Measurements from ENCODE around the gene ANKS1A. TPM values are rescaled to one million over a fixed set of nuclear protein-coding genes. Genes with fewer than 3 reads are reported as not detected.
"Not testable (repeated sequence)": the region's sequence is repeated elsewhere in the genome, so short reads cannot be mapped to it uniquely, and the experiment has no call there.

The ANKS1A gene
- total RNA-seq, 1 donor from 2014 or later, result 7.3 TPM

GRCh38 chr6:34987506-34987905, 98.5 kb downstream of the ANKS1A start:
- intact Hi-C loops (cut with micrococcal nuclease), result loop anchor here (2.0 kb wide), 1 partner anchor 153 kb away; the partner anchor contains the start of gene TCP11

GRCh38 chr6:34990971-34991560, 102.0 kb downstream of the ANKS1A start:
- Mint-ChIP-seq H3K4me3 (no peak overlapping the region), H3K4me1 (no peaks in the 10 kb centered on the region), H3K27me3 (no peaks in the 10 kb centered on the region), H3K36me3 (ENCODE audit: low read depth) (peaks cover 4% of the 10 kb centered on the region), H3K27ac (no peak overlapping the region), H3K9me3 (no peaks in the 10 kb centered on the region)
- DNase-seq, result no peak
- intact Hi-C loops (cut with micrococcal nuclease), result no loop called here

More at GRCh38 chr6:34987506-34987905, 98.5 kb downstream of the ANKS1A start:
- Mint-ChIP-seq H3K27me3 (no peaks in the 10 kb centered on the region), H3K4me1 (no peaks in the 10 kb centered on the region), H3K4me3 (no peak overlapping the region), H3K9me3 (no peaks in the 10 kb centered on the region), H3K27ac (no peak overlapping the region), H3K36me3 (ENCODE audit: low read depth) (peaks cover 8% of the 10 kb centered on the region)
- DNase-seq, result no peak

GRCh38 chr6:34992376-34992775, 103.3 kb downstream of the ANKS1A start:
- Mint-ChIP-seq H3K27me3 (no peaks in the 10 kb centered on the region), H3K4me3 (no peak overlapping the region), H3K36me3 (ENCODE audit: low read depth) (peaks cover 4% of the 10 kb centered on the region), H3K4me1 (no peaks in the 10 kb centered on the region), H3K9me3 (no peaks in the 10 kb centered on the region), H3K27ac (no peak overlapping the region)
- no peak for DNase-seq
- intact Hi-C loops (cut with micrococcal nuclease), result no loop called here

GRCh38 chr6:34993213-34993612, 104.2 kb downstream of the ANKS1A start:
- H3K27me3 Mint-ChIP-seq, result no peaks in the 10 kb centered on the region
- H3K4me3 Mint-ChIP-seq, result no peak overlapping the region
- no peak for DNase-seq
- peaks cover 4% of the 10 kb centered on the region for H3K36me3 Mint-ChIP-seq (ENCODE audit: low read depth)
- H3K9me3 Mint-ChIP-seq, result no peaks in the 10 kb centered on the region
- intact Hi-C loops (cut with micrococcal nuclease), result no loop called here
- H3K4me1 Mint-ChIP-seq, result no peaks in the 10 kb centered on the region
- H3K27ac Mint-ChIP-seq, result no peak overlapping the region

GRCh38 chr6:34994693-34995092, 105.6 kb downstream of the ANKS1A start:
- intact Hi-C loops (cut with micrococcal nuclease), result no loop called here
- Mint-ChIP-seq H3K36me3 (ENCODE audit: low read depth) (no peaks in the 10 kb centered on the region), H3K4me3 (no peak overlapping the region)

GRCh38 chr6:34998417-34998816, 109.4 kb downstream of the ANKS1A start:
- DNase-seq; H3K4me1 Mint-ChIP-seq; H3K27ac Mint-ChIP-seq; H3K36me3 Mint-ChIP-seq (ENCODE audit: low read depth); intact Hi-C loops (cut with micrococcal nuclease); H3K9me3 Mint-ChIP-seq; H3K27me3 Mint-ChIP-seq; H3K4me3 Mint-ChIP-seq: not testable (repeated sequence)

More at GRCh38 chr6:34994693-34995092, 105.6 kb downstream of the ANKS1A start:
- Mint-ChIP-seq H3K4me1 (no peaks in the 10 kb centered on the region), H3K9me3 (no peaks in the 10 kb centered on the region), H3K27me3 (no peaks in the 10 kb centered on the region), H3K27ac (no peak overlapping the region)
- DNase-seq, result no peak

- H3K4me3 Mint-ChIP-seq; H3K27me3 Mint-ChIP-seq; H3K27ac Mint-ChIP-seq; H3K36me3 Mint-ChIP-seq (ENCODE audit: low read depth); intact Hi-C loops (cut with micrococcal nuclease); H3K4me1 Mint-ChIP-seq; H3K9me3 Mint-ChIP-seq; DNase-seq: not testable (repeated sequence)
Measured at GRCh38 chr6:34999153-34999552, 110.1 kb downstream of the ANKS1A start.

GRCh38 chr6:34999962-35000361, 110.9 kb downstream of the ANKS1A start:
- H3K4me1 Mint-ChIP-seq; H3K4me3 Mint-ChIP-seq; H3K36me3 Mint-ChIP-seq (ENCODE audit: low read depth); H3K27me3 Mint-ChIP-seq; H3K9me3 Mint-ChIP-seq; DNase-seq; H3K27ac Mint-ChIP-seq; intact Hi-C loops (cut with micrococcal nuclease): not testable (repeated sequence)

- intact Hi-C loops (cut with micrococcal nuclease); H3K4me3 Mint-ChIP-seq; DNase-seq; H3K9me3 Mint-ChIP-seq; H3K4me1 Mint-ChIP-seq; H3K27ac Mint-ChIP-seq; H3K27me3 Mint-ChIP-seq; H3K36me3 Mint-ChIP-seq (ENCODE audit: low read depth): not testable (repeated sequence)
Measured at GRCh38 chr6:35001349-35001748, 112.3 kb downstream of the ANKS1A start.

- H3K4me1 Mint-ChIP-seq; DNase-seq; H3K36me3 Mint-ChIP-seq (ENCODE audit: low read depth); H3K27me3 Mint-ChIP-seq; H3K27ac Mint-ChIP-seq; H3K9me3 Mint-ChIP-seq; intact Hi-C loops (cut with micrococcal nuclease); H3K4me3 Mint-ChIP-seq: not testable (repeated sequence)
Measured at GRCh38 chr6:35003886-35004530, 115.0 kb downstream of the ANKS1A start.

GRCh38 chr6:35007016-35007415, 118.0 kb downstream of the ANKS1A start:
- no peaks in the 10 kb centered on the region for H3K9me3 Mint-ChIP-seq
- H3K4me1 Mint-ChIP-seq, result peaks cover 11% of the 10 kb centered on the region
- H3K27ac Mint-ChIP-seq, result no peak overlapping the region
- H3K36me3 Mint-ChIP-seq (ENCODE audit: low read depth), result no peaks in the 10 kb centered on the region
- H3K4me3 Mint-ChIP-seq, result no peak overlapping the region
- no peaks in the 10 kb centered on the region for H3K27me3 Mint-ChIP-seq
- intact Hi-C loops (cut with micrococcal nuclease), result no loop called here
- DNase-seq, result no peak

- intact Hi-C loops (cut with micrococcal nuclease), result no loop called here
- no peaks in the 10 kb centered on the region for H3K36me3 Mint-ChIP-seq (ENCODE audit: low read depth)
- H3K4me1 Mint-ChIP-seq, result peaks cover 11% of the 10 kb centered on the region
- H3K27ac Mint-ChIP-seq, result no peak overlapping the region
- H3K4me3 Mint-ChIP-seq, result no peak overlapping the region
- no peak for DNase-seq
- no peaks in the 10 kb centered on the region for H3K27me3 Mint-ChIP-seq
- H3K9me3 Mint-ChIP-seq, result no peaks in the 10 kb centered on the region
Measured at GRCh38 chr6:35008858-35009257, 119.8 kb downstream of the ANKS1A start.

- peaks cover 12% of the 10 kb centered on the region for H3K4me1 Mint-ChIP-seq
- no peaks in the 10 kb centered on the region for H3K9me3 Mint-ChIP-seq
- H3K36me3 Mint-ChIP-seq (ENCODE audit: low read depth), result no peaks in the 10 kb centered on the region
- H3K27ac Mint-ChIP-seq, result no peak overlapping the region
- intact Hi-C loops (cut with micrococcal nuclease), result no loop called here
- H3K27me3 Mint-ChIP-seq, result no peaks in the 10 kb centered on the region
- no peak overlapping the region for H3K4me3 Mint-ChIP-seq
- no peak for DNase-seq
Measured at GRCh38 chr6:35011096-35012041, 122.3 kb downstream of the ANKS1A start.

GRCh38 chr6:35013701-35014100, 124.6 kb downstream of the ANKS1A start:
- Mint-ChIP-seq H3K4me1 (peaks cover 15% of the 10 kb centered on the region), H3K4me3 (no peak overlapping the region), H3K9me3 (no peaks in the 10 kb centered on the region), H3K27ac (no peak overlapping the region), H3K27me3 (no peaks in the 10 kb centered on the region), H3K36me3 (ENCODE audit: low read depth) (peaks cover 4% of the 10 kb centered on the region)
- intact Hi-C loops (cut with micrococcal nuclease), result no loop called here
- no peak for DNase-seq

Measured in activated CD4-positive, alpha-beta T cell treated with anti-CD3 and anti-CD28 coated beads, Interleukin-2, amount 10 ng/mL, durations not matched to agents 24 days and 14 days (primary cell).